PC-9 (cell line): ENCODE measurements around the gene GPC5. TPM values are rescaled to one million over a fixed set of nuclear protein-coding genes. Genes with fewer than 3 reads are reported as not detected.
"Not testable (repeated sequence)": the region's sequence is repeated elsewhere in the genome, so short reads cannot be mapped to it uniquely, and the experiment has no call there.

Source experiments
- BruUV-seq: library from RNA; stranded (reverse); fragments of 400-500 nt; replicated peaks from 2 replicates; lab custom pipeline; 2021; lab: Mats Ljungman, UMichigan
- CTCF ChIA-PET: fragments of 300-600 bp; sonication (Branson Sonifier 250); formaldehyde crosslinking; loops from one replicate; lab custom pipeline; 2022; ENCODE audit warnings: antibody characterized with exemption; lab: Charles Lee
- POLR2A ChIA-PET: fragments of 300-600 bp; sonication (Branson Sonifier 250); formaldehyde crosslinking; loops from one replicate; lab custom pipeline; 2022; ENCODE audit warnings: antibody characterized with exemption; ENCODE audit not compliant: unreplicated experiment; lab: Charles Lee
- DNase-seq, 2 experiments: peaks; one replicate each; pipeline versions ENCODE4 v3.0.0 to v3.0.0-alpha.2; 2015 to 2022; ENCODE audit warnings: mixed read lengths in 1 of 2
- H2AFZ ChIP-seq: fragments of 200-600 bp; sonication (generic); 2 replicates; pipeline ENCODE4 v1.8.1; 2017; ENCODE audit warnings: antibody characterized with exemption
- H3F3A ChIP-seq: fragments of 200-600 bp; sonication (generic); 2 replicates; pipeline ENCODE4 v1.8.1; 2017; ENCODE audit warnings: antibody characterized with exemption, mild to moderate bottlenecking, low read depth; ENCODE audit not compliant: insufficient read depth
- H3K27ac ChIP-seq: fragments of 200-600 bp; sonication (generic); 2 replicates; pipeline ENCODE4 v1.6.1; 2016; ENCODE audit warnings: mixed run types
- H3K27me3 ChIP-seq: fragments of 200-600 bp; sonication (generic); 2 replicates; pipeline ENCODE4 v1.6.1; 2016; ENCODE audit warnings: low read depth, mixed run types; ENCODE audit not compliant: insufficient read depth
- H3K36me3 ChIP-seq: fragments of 200-600 bp; sonication (generic); 2 replicates; pipeline ENCODE4 v1.6.1; 2016; ENCODE audit warnings: low read depth, mixed run types
- H3K4me1 ChIP-seq: fragments of 200-600 bp; sonication (generic); replicated peaks from 2 replicates; pipeline ENCODE4 v1.6.1; 2016; ENCODE audit warnings: mixed run types; ENCODE audit not compliant: insufficient read depth
- H3K4me2 ChIP-seq: fragments of 200-600 bp; sonication (generic); 2 replicates; pipeline ENCODE4 v1.6.1; 2017; ENCODE audit warnings: mixed run types
- H3K4me3 ChIP-seq: fragments of 200-600 bp; sonication (generic); 2 replicates; pipeline ENCODE4 v1.6.1; 2016; ENCODE audit warnings: mixed run types
- H3K79me2 ChIP-seq: fragments of 200-600 bp; sonication (generic); 2 replicates; pipeline ENCODE4 v1.6.1; 2017; ENCODE audit warnings: low read depth, mixed run types
- H3K9me2 ChIP-seq: fragments of 200-600 bp; sonication (generic); 2 replicates; pipeline ENCODE4 v1.8.1; 2017; ENCODE audit warnings: mild to moderate bottlenecking; ENCODE audit not compliant: insufficient read depth
- H3K9me3 ChIP-seq: fragments of 200-600 bp; sonication (generic); 2 replicates; pipeline ENCODE4 v1.8.1; 2016; ENCODE audit warnings: low read depth; ENCODE audit not compliant: insufficient read depth
- H4K20me1 ChIP-seq: fragments of 200-600 bp; sonication (generic); 2 replicates; pipeline ENCODE4 v1.8.1; 2017; ENCODE audit not compliant: insufficient read depth
- EZH2 ChIP-seq: fragments of 200-600 bp; sonication (generic); IDR thresholded peaks from 2 replicates; pipeline ENCODE4 v1.8.0; 2017; ENCODE audit warnings: antibody characterized with exemption, low read depth
- intact Hi-C: fragments of 100-400 bp; cut with micrococcal nuclease; formaldehyde crosslinking; loops from one replicate; pipeline ENCODE4 v1.10.0; 2022; ENCODE audit not compliant: unreplicated experiment
- total RNA-seq: library from RNA; stranded (reverse); gene quantifications from 2 replicates; pipeline ENCODE4 v1.2.3, GENCODE V29; 2021
- TF ChIP-seq, protein P1 (sequence below): fragments of 200-600 bp; sonication (generic); conservative IDR thresholded peaks from 2 replicates; pipeline ENCODE4 v1.6.1; 2017; ENCODE audit warnings: mixed run types, antibody characterized with exemption, mild to moderate bottlenecking, moderate library complexity

The GPC5 gene
- total RNA-seq, 1 experiment from 2014 or later, result not detected

DNA sequence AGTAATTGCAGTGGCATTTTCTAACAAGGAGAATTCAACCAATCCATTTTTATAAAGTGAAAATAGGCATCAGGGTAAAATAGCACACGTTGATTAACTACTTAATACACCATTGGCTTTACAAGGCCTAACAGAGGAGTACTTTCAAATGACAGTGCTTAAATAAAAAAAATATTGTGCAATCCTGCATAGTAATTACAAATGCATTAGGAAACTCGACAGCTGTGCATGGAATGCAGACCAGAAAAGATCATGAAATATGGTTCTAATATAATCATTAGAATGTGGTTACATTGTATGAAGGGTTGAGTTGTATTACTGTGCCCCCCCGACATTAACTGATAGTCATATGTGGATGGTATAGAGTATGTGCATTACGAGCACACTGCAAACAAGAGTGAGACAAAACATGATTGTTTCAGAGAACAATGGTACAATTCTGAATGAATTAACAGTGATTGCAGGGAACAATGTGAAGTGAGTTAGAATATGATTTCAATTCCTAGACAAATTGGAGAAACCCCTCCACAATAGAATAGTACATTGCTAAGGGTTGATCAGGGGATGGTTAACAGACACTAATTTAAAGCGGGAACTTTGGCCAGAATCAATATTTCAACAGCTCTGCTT is 270.6 kb downstream of the GPC5 start:
- TF ChIP-seq, protein P1, sequence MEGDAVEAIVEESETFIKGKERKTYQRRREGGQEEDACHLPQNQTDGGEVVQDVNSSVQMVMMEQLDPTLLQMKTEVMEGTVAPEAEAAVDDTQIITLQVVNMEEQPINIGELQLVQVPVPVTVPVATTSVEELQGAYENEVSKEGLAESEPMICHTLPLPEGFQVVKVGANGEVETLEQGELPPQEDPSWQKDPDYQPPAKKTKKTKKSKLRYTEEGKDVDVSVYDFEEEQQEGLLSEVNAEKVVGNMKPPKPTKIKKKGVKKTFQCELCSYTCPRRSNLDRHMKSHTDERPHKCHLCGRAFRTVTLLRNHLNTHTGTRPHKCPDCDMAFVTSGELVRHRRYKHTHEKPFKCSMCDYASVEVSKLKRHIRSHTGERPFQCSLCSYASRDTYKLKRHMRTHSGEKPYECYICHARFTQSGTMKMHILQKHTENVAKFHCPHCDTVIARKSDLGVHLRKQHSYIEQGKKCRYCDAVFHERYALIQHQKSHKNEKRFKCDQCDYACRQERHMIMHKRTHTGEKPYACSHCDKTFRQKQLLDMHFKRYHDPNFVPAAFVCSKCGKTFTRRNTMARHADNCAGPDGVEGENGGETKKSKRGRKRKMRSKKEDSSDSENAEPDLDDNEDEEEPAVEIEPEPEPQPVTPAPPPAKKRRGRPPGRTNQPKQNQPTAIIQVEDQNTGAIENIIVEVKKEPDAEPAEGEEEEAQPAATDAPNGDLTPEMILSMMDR, result no peak
- TF ChIP-seq EZH2, result no peak
- Histone ChIP-seq H3K4me3 (no peak overlapping the region), H3K79me2 (no peaks in the 10 kb centered on the region), H3K27me3 (no peaks in the 10 kb centered on the region), H3K27ac (no peak overlapping the region), H3K4me2 (no peak overlapping the region), H4K20me1 (no peaks in the 10 kb centered on the region), H3K9me3 (no peaks in the 10 kb centered on the region), H3K4me1 (no peaks in the 10 kb centered on the region), H3F3A (no peaks in the 10 kb centered on the region), H2AFZ (no peak overlapping the region), H3K9me2 (0 out of 2 replicates have a peak, but pooled peaks cover 4% of the 10 kb centered on the region), H3K36me3 (no peaks in the 10 kb centered on the region)
- CTCF ChIA-PET, result no interaction called here
- intact Hi-C loops, result no loop called here
- BruUV-seq, result no TSS peak
- POLR2A ChIA-PET, result no interaction called here
- no peak for DNase-seq

DNA sequence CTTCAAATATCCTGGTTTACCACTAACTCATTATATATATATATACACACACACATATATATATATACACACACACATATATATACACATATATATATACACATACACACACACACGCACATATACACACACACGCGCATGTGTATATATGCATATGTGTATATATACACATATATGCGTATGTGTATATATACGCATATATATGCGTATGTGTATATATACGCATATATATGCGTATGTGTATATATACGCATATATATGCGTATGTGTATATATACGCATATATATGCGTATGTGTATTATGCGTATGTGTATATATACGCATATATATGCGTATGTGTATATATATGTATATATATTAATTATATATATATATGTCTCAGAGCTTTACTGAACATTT is 275.9 kb downstream of the GPC5 start:
- BruUV-seq, intact Hi-C loops, H2AFZ ChIP-seq, POLR2A ChIA-PET, H3K4me2 ChIP-seq, H3K9me2 ChIP-seq, H3K27me3 ChIP-seq, CTCF ChIA-PET, H4K20me1 ChIP-seq, H3K36me3 ChIP-seq, H3F3A ChIP-seq, H3K9me3 ChIP-seq, H3K4me3 ChIP-seq, DNase-seq, H3K79me2 ChIP-seq, H3K4me1 ChIP-seq, H3K27ac ChIP-seq: not testable (repeated sequence)

DNA sequence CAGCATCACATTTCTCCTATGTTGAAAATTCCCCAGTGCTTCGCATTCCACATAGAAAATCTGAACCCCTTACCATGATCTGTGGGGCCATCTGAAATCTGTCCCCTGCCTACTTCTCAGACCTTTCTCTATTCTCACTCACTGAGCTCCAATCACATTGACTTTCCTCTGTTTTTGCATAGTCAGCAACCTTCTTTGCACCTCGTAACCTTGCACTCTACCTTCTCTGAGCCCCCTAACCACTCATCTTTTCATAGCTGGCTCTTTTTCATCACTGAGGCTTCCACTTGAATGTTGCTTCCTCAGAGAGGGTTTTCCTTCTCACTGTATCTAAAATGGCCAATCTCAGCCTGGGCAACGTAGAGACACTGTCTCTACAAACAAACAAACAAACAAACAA is 286.3 kb downstream of the GPC5 start:
- TF ChIP-seq, protein P1, result no peak
- TF ChIP-seq EZH2, result no peak
- ChIA-PET CTCF (no interaction called here), POLR2A (no interaction called here)
- H2AFZ ChIP-seq, result no peak overlapping the region
- H3K79me2 ChIP-seq, result no peaks in the 10 kb centered on the region
- H3K4me3 ChIP-seq, result no peak overlapping the region
- no peaks in the 10 kb centered on the region for H3F3A ChIP-seq
- H3K4me1 ChIP-seq, result no peaks in the 10 kb centered on the region
- no peak overlapping the region for H3K27ac ChIP-seq
- no peaks in the 10 kb centered on the region for H3K9me3 ChIP-seq
- DNase-seq, result no peak
- no peak overlapping the region for H3K4me2 ChIP-seq
- intact Hi-C loops, result no loop called here
- H4K20me1 ChIP-seq, result no peaks in the 10 kb centered on the region
- BruUV-seq, result no TSS peak
- H3K9me2 ChIP-seq, result no peaks in the 10 kb centered on the region; the same call in 1 of the 2 replicates
- H3K27me3 ChIP-seq, result no peaks in the 10 kb centered on the region
- H3K36me3 ChIP-seq, result no peaks in the 10 kb centered on the region

DNA sequence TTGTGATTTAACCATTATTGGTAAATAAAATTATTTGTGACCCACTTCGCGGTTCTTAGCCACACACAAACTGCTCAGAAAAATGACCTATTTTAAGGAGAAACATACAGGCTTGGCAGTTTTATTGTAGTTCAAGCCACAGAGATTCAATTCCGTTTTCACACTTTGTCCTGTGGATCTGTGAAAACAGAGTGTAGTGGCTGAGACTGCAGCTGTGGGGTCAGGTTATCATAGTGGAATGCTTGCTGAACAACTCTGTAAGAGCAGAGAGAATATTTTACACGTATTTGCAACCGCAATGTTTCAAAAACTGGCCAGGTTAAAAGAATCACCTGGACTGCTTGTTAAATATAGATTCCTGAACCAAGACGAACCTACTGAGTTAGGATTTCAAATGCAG is 292.5 kb downstream of the GPC5 start:
- BruUV-seq, result no TSS peak
- H3K36me3 ChIP-seq, result no peaks in the 10 kb centered on the region
- H3K79me2 ChIP-seq, result no peaks in the 10 kb centered on the region
- no peak overlapping the region for H3K27ac ChIP-seq
- intact Hi-C loops, result no loop called here
- ChIA-PET CTCF (no interaction called here), POLR2A (no interaction called here)
- H3K9me3 ChIP-seq, result no peaks in the 10 kb centered on the region
- H3K4me2 ChIP-seq, result no peak overlapping the region
- H2AFZ ChIP-seq, result no peak overlapping the region
- H3F3A ChIP-seq, result no peaks in the 10 kb centered on the region
- H3K4me3 ChIP-seq, result no peak overlapping the region
- H3K27me3 ChIP-seq, result no peaks in the 10 kb centered on the region
- TF ChIP-seq, protein P1, result no peak
- no peak for TF ChIP-seq EZH2
- no peak for DNase-seq
- H3K4me1 ChIP-seq, result no peaks in the 10 kb centered on the region
- no peaks in the 10 kb centered on the region; the same call in 1 of the 2 replicates for H3K9me2 ChIP-seq
- H4K20me1 ChIP-seq, result no peaks in the 10 kb centered on the region; the same call in 1 of the 2 replicates
